Gastrocnemius medialis (tissue), 4 donors: ENCODE results near the gene DCN.

Source experiments
- CTCF ChIP-seq, 5 experiments: fragments of 450-650 bp in 3 of 5; fragments of 200-600 bp in 2 of 5; sonication (generic) in 2 of 5; IDR thresholded peaks in 4 of 5; conservative IDR thresholded peaks in 1 of 5; 1 replicate in 4 of 5; 2 replicates in 1 of 5; pipeline ENCODE4 v1.5.1; 2016 to 2019; ENCODE audit warnings: antibody characterized with exemption in 5 of 5, mild to moderate bottlenecking in 3 of 5, moderate library complexity in 3 of 5
- POLR2A ChIP-seq, 2 donors: fragments of 450-650 bp; IDR thresholded peaks; one replicate each; pipeline ENCODE4 v1.6.1; 2017; ENCODE audit warnings: antibody characterized with exemption in 2 of 2, mild to moderate bottlenecking in 2 of 2, moderate library complexity in 2 of 2

GRCh38 chr12:91155990-91156389, 26.6 kb downstream of the DCN start:
- TF ChIP-seq CTCF (IDR thresholded peaks at IDR 0.05 in 4 of 5, conservative IDR thresholded peaks at IDR 0.05 in 1 of 5) (no peak), POLR2A (IDR thresholded peaks at IDR 0.05) (no peak)
